Heart right ventricle (tissue), 16 donors: ENCODE measurements around the gene SNAP47. TPM values are rescaled to one million over a fixed set of nuclear protein-coding genes. Genes with fewer than 3 reads are reported as not detected.

Experiments
- ATAC-seq, 8 donors: fragments of 200-7000 bp; cut with Tn5 transposase; one replicate each; pipeline ENCODE4 v1.9.1; 2020; ENCODE audit warnings: mild to moderate bottlenecking in 8 of 8, moderate library complexity in 8 of 8, moderate number of reproducible peaks in 1 of 8
- DNase-seq, 2 donors: peaks; one replicate each; pipeline ENCODE4 v3.0.0-alpha.2; 2020
- H3K27ac ChIP-seq, 10 donors: fragments of 200-600 bp; sonication (generic) in 2 of 10; one replicate each; pipeline versions ENCODE4 v1.5.0 to v1.8.0; 2020 to 2022; ENCODE audit warnings: mild to moderate bottlenecking in 3 of 10
- H3K27me3 ChIP-seq, 7 donors: fragments of 200-600 bp; one replicate each; pipeline ENCODE4 v1.8.0; 2021 to 2022; ENCODE audit warnings: mild to moderate bottlenecking in 2 of 7
- H3K36me3 ChIP-seq, 9 donors: fragments of 200-600 bp; sonication (generic) in 1 of 9; one replicate each; pipeline versions ENCODE4 v1.5.0 to v1.8.0; 2020 to 2022; ENCODE audit warnings: mild to moderate bottlenecking in 2 of 9
- H3K4me1 ChIP-seq, 9 donors: fragments of 200-600 bp; sonication (generic) in 1 of 9; one replicate each; pipeline versions ENCODE4 v1.5.0 to v1.8.0; 2020 to 2022; ENCODE audit warnings: mild to moderate bottlenecking in 4 of 9
- H3K4me3 ChIP-seq, 10 donors: fragments of 200-600 bp; sonication (generic) in 2 of 10; one replicate each; pipeline versions ENCODE4 v1.5.0 to v1.8.0; 2020 to 2022; ENCODE audit warnings: mild to moderate bottlenecking in 7 of 10, moderate library complexity in 2 of 10
- H3K9me3 ChIP-seq, 11 donors: fragments of 200-600 bp in 10 of 11; sonication (generic) in 2 of 11; one replicate each; pipeline versions ENCODE4 v1.5.0 to v1.8.0; 2013 to 2022; ENCODE audit warnings: mild to moderate bottlenecking in 2 of 11, control low read depth in 1 of 11, moderate library complexity in 1 of 11
- WGBS, 2 donors: extraction: QIAGEN DNeasy Blood & Tissue Kit; methylation state at CpG; one replicate each; pipeline ENCODE4 v1.1.7; 2013; ENCODE audit warnings: inconsistent platforms in 1 of 2; 5-methylcytosine and 5-hydroxymethylcytosine counted together
- intact Hi-C, 10 donors: fragments of 100-400 bp; cut with DNase I; formaldehyde crosslinking; loops; one replicate each; pipeline versions ENCODE4 v1.11.1 to v1.14.2; 2022
- polyA plus RNA-seq, 2 donors: library from polyadenylated mRNA; stranded (reverse); fragments of 200-250 nt; gene quantifications; one replicate each; pipeline ENCODE4 v1.2.3, GENCODE V29; 2013
- total RNA-seq, 10 donors: library from RNA; stranded (reverse); fragmentation: NEBNext Ultra II Directional in 3 of 10; extraction: Animal tissue kit (Norgen Biotek cat#: 25700) in 3 of 10; gene quantifications; one replicate each; pipeline versions ENCODE4 v1.2.1 to v1.2.4, GENCODE V29; 2021 to 2023
- TF ChIP-seq, protein P1 (sequence below), 9 donors: fragments of 200-600 bp; sonication (generic) in 2 of 9; IDR thresholded peaks; one replicate each; pipeline versions ENCODE4 v1.5.0 to v1.8.0; 2021 to 2022; ENCODE audit warnings: antibody characterized with exemption in 9 of 9, mild to moderate bottlenecking in 5 of 9, moderate library complexity in 1 of 9
- donor health status: Arrhythmogenic right ventricular cardiomyopathy.
- donor health status: ischemic (EF 13 %, LVEDD 7.1; RV severe dilation, severe dysfunction).
- donor health status: healthy with polysubstance abuse.
- donor health status: DM: no; HTN: yes; CAD: no.
- donor health status: DM: no; HTN: no; CAD: no.
- donor health status: ischemic (EF 25% LVEDD 6.9; RV normal size, moderate dysfunction).
- donor health status: ischemic (EF 25% LVEDD 5.7; RV mildly dilated, moderate dysfunction).
- donor health status: healthy.
- donor health status: DM: yes; HTN: yes; CAD: no.
- donor health status: Ischemic cardiomyopathy.
- donor health status: ischemic (EF 35%, LVEDD 5.7; RV mildly dilated, moderate dysfunction).
- donor health status: nonischemic (EF 11% LVEDD 7.7; RV severe dilation, severe dysfunction).
- donor health status: DM: yes; HTN: yes; CAD: no.
- donor health status: PGD.
- donor health status: ischemic (EF 29% LVEDD 5.4; RV normal size, mild dysfunction).
- donor health status: nonischemic (EF 23%, LVEDD 6.1; RV moderate dilation, normal function).

The SNAP47 gene
- total and polyA plus RNA-seq, 12 donors: 18.4 to 102 (median 49.7) TPM

DNA sequence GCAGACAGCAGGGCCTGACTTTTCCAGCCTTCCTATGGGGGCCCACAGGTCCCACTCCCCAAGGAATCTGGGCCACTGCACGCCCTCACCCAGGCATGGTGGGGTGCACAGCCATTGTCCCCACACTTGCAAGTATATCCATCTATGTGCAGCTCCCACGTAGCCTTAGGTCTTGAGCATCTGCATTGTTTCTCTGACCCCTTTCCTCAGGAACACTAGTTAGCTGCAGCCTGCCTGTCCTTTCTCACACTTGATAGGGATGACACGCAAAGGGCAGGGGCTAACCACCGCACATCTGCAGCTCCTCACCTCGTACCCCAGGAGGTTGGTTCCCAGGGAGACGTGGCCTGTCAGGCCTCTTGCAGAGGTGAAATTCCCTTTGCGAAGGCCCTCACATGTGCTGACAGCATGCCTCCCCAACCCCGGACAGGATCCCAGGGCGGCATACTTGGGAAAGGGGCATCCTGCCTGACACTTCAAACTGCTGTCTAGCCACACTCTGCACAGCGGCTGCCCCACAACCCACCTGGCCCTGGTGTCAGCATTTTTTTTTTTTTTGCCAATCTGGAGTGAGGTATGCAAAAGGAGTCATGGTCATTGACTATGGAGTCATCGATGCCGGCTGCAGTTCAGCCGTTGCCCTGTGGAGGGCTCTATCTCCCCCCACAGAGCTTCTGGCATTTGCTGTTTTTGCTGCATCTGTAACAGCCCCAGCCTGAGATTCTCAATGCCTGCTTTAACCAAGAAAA, 5.2 kb upstream of the SNAP47 start:
- Histone ChIP-seq H3K9me3 (no peaks in the 10 kb centered on the region), H3K4me1 (peaks cover 14 to 52% (median 37%) of the 10 kb centered on the region in 9 donors), H3K27me3 (peaks cover 0 to 9% (median 0%) of the 10 kb centered on the region in 7 donors), H3K27ac (peak overlapping the region in 6 of 10 donors; percentile 22 to 87 (median 81)), H3K36me3 (peaks cover 0 to 32% (median 10%) of the 10 kb centered on the region in 9 donors), H3K4me3 (peak overlapping the region in 2 of 10 donors; percentile 64 to 73)
- intact Hi-C loops: loop anchor here in 6 of 10 donors (2.0 to 10.0 kb wide), 4 partner anchors 29 to 248 kb away; partner anchors contain the start of gene ZNF678 (in 4 of the 6)
- DNase-seq (no peak), ATAC-seq (peak in 4 of 8 donors; percentile 10 to 28 (median 24))
- 25 to 35% methylated on average over 13 of the region's 13 CpGs for WGBS, 2 donors
- TF ChIP-seq, protein P1, sequence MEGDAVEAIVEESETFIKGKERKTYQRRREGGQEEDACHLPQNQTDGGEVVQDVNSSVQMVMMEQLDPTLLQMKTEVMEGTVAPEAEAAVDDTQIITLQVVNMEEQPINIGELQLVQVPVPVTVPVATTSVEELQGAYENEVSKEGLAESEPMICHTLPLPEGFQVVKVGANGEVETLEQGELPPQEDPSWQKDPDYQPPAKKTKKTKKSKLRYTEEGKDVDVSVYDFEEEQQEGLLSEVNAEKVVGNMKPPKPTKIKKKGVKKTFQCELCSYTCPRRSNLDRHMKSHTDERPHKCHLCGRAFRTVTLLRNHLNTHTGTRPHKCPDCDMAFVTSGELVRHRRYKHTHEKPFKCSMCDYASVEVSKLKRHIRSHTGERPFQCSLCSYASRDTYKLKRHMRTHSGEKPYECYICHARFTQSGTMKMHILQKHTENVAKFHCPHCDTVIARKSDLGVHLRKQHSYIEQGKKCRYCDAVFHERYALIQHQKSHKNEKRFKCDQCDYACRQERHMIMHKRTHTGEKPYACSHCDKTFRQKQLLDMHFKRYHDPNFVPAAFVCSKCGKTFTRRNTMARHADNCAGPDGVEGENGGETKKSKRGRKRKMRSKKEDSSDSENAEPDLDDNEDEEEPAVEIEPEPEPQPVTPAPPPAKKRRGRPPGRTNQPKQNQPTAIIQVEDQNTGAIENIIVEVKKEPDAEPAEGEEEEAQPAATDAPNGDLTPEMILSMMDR (IDR thresholded peaks at IDR 0.05): peak; percentile 54 to 80 (median 70)

DNA sequence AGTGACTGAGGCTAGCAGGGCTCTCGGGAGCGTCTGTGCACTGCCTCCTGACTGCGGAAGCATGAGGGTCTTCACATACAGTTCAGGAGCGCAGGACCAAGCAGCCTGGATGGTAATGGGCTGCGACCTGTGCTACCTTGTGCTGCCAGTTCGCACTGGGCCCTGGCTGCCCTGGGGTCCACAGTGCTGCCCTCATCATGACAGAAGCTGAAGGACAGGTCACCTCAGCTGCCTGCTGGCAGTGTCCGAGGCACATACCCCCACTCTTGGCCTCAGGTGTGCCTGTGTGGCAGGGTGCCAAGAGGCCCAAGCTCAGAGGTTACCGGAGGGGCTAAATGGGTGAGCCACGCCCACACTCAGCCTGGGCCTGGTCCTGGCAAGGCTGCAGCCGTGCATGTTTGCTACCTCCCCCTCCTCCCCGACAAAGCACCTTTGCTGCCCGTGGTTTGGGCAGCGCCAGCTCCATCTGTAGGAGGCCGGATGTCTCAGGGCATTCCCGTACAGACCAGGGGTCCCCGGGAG, 4.5 kb upstream of the SNAP47 start:
- Histone ChIP-seq H3K27ac (peak overlapping the region in 4 of 10 donors; percentile 26 to 82 (median 35)), H3K9me3 (no peaks in the 10 kb centered on the region), H3K4me1 (peaks cover 14 to 51% (median 37%) of the 10 kb centered on the region in 9 donors), H3K4me3 (no peak overlapping the region), H3K27me3 (peaks cover 0 to 9% (median 0%) of the 10 kb centered on the region in 7 donors), H3K36me3 (peaks cover 0 to 32% (median 10%) of the 10 kb centered on the region in 9 donors)
- intact Hi-C loops: loop anchor here in 4 of 10 donors (2.0 to 10.0 kb wide), 3 partner anchors 28 to 246 kb away; partner anchors contain the start of gene ZNF678 (in 3 of the 4)
- TF ChIP-seq, protein P1 (IDR thresholded peaks at IDR 0.05): peak in 1 of 9 donors; percentile 7
- DNase-seq: no peak
- no peak for ATAC-seq
- 73 to 74% methylated on average over 16 of the region's 16 CpGs for WGBS, 2 donors

DNA sequence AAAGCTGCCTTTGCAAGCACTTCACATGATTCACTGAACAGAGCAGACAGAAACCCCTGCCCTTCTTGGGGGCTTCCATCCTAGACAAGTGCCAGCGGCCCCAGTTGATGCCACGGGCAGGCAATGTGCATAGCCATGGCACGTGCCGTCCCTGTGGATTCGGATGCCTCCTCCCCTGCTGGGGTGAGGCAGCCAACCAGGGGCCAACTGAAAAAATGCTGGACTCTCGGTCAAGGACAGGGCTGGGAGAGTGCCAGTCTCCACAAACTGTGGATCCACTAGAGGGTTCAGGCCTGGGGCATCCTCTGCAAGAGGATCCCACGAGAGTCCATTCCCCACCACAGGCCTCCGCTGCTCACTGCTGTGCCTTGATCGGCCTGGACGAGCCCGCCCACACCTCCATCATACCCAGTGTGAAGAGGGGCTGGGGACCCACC, 4.0 kb upstream of the SNAP47 start:
- H3K27me3 ChIP-seq: peaks cover 0 to 9% (median 0%) of the 10 kb centered on the region in 7 donors
- intact Hi-C loops: loop anchor here in 4 of 10 donors (2.0 to 10.0 kb wide), 3 partner anchors 28 to 246 kb away; partner anchors contain the start of gene ZNF678 (in 3 of the 4)
- ATAC-seq (no peak), DNase-seq (no peak)
- no peaks in the 10 kb centered on the region for H3K9me3 ChIP-seq
- peaks cover 0 to 32% (median 10%) of the 10 kb centered on the region in 9 donors for H3K36me3 ChIP-seq
- TF ChIP-seq, protein P1 (IDR thresholded peaks at IDR 0.05): no peak
- H3K4me1 ChIP-seq: peaks cover 16 to 56% (median 43%) of the 10 kb centered on the region in 9 donors
- no peak overlapping the region for H3K4me3 ChIP-seq
- 84 to 85% methylated on average over 11 of the region's 11 CpGs for WGBS, 2 donors
- peak overlapping the region in 1 of 10 donors; percentile 82 for H3K27ac ChIP-seq
